Right lobe of liver (tissue), 4 donors: Measurements from ENCODE around the gene RIT2.

Source experiments
- POLR2A ChIP-seq: fragments of 450-650 bp; IDR thresholded peaks from one replicate; pipeline ENCODE4 v1.6.1; 2017; ENCODE audit warnings: antibody characterized with exemption, mild to moderate bottlenecking
- TF ChIP-seq, protein P1 (sequence below), 4 donors: fragments of 200-600 bp in 3 of 4; fragments of 450-650 bp in 1 of 4; IDR thresholded peaks; one replicate each; pipeline versions ENCODE4 v1.5.1 to v1.8.0; 2016 to 2022; ENCODE audit warnings: antibody characterized with exemption in 4 of 4, mild to moderate bottlenecking in 2 of 4
- donor health status: DM: no; HTN: no; CAD: no.
- donor health status: DM: no; HTN: no; CAD: no.
- donor health status: DM: no; HTN: yes; CAD: no.

DNA sequence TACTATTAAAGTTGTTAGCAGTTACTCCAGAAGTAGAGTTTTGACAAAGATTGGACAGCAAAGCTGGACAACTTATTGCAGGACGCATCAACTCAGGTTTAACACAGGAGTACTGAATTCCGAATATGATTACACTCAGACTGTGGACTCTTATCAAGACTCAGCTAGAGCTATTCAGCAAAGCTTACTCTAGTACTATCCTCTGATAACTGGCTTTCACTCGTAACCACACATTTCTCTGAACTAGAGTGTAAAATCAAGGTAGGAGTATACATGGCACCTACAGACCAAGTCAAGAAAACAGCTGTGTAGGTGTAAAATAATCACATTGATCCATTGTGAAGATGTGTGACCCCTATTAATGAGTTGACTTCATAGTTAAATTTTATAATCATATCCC is 154.2 kb downstream of the RIT2 start:
- TF ChIP-seq, protein P1, sequence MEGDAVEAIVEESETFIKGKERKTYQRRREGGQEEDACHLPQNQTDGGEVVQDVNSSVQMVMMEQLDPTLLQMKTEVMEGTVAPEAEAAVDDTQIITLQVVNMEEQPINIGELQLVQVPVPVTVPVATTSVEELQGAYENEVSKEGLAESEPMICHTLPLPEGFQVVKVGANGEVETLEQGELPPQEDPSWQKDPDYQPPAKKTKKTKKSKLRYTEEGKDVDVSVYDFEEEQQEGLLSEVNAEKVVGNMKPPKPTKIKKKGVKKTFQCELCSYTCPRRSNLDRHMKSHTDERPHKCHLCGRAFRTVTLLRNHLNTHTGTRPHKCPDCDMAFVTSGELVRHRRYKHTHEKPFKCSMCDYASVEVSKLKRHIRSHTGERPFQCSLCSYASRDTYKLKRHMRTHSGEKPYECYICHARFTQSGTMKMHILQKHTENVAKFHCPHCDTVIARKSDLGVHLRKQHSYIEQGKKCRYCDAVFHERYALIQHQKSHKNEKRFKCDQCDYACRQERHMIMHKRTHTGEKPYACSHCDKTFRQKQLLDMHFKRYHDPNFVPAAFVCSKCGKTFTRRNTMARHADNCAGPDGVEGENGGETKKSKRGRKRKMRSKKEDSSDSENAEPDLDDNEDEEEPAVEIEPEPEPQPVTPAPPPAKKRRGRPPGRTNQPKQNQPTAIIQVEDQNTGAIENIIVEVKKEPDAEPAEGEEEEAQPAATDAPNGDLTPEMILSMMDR (IDR thresholded peaks at IDR 0.05) = no peak
- TF ChIP-seq POLR2A = no peak
